B cell (primary cell): ENCODE results near the gene NGDN. TPM values are rescaled to one million over a fixed set of nuclear protein-coding genes. Genes with fewer than 3 reads are reported as not detected.

ENCODE experiments used
- ATAC-seq: fragments of 200-7000 bp; cut with Tn5 transposase; one replicate; pipeline ENCODE4 v1.10.0; 2021; ENCODE audit warnings: low read depth, mild to moderate bottlenecking, moderate number of reproducible peaks, moderate library complexity
- CTCF ChIA-PET: fragments of 350-600 bp; sonication (Branson Sonifier 250); formaldehyde crosslinking; loops from one replicate; lab custom pipeline; 2021; ENCODE audit warnings: antibody characterized with exemption, inconsistent platforms; lab: Charles Lee
- POLR2A ChIA-PET: fragments of 350-600 bp; sonication (Branson Sonifier 250); formaldehyde crosslinking; loops from one replicate; lab custom pipeline; 2021; ENCODE audit warnings: antibody characterized with exemption; lab: Charles Lee
- DNase-seq: peaks from one replicate; pipeline ENCODE4 v3.0.0; 2013
- H2AFZ ChIP-seq: 2 replicates; pipeline ENCODE4 v1.6.1; 2012; ENCODE audit warnings: mild to moderate bottlenecking, low read depth, low read length; ENCODE audit not compliant: insufficient read depth, poor library complexity, severe bottlenecking
- H3K27ac ChIP-seq, 2 donors: 1 replicate in 1 of 2; 2 replicates in 1 of 2; pipeline ENCODE4 v1.5.1; 2012 to 2013; ENCODE audit warnings: low read length in 2 of 2, mild to moderate bottlenecking in 2 of 2, moderate library complexity in 1 of 2
- H3K27me3 ChIP-seq, 4 experiments: fragments of 200-600 bp in 1 of 4; sonication (generic) in 1 of 4; replicated peaks in 1 of 4; 1 replicate in 2 of 4; 2 replicates in 2 of 4; pipeline versions ENCODE4 v1.6.1 to v1.7.0; 2013 to 2016; ENCODE audit warnings: low read length in 3 of 4, mild to moderate bottlenecking in 2 of 4, mixed read lengths in 1 of 4, moderate library complexity in 1 of 4; ENCODE audit not compliant: insufficient read depth in 4 of 4, control insufficient read depth in 3 of 4; ENCODE audit errors: control extremely low read depth in 1 of 4
- H3K36me3 ChIP-seq, 2 experiments: replicated peaks in 1 of 2; 1 replicate in 1 of 2; 2 replicates in 1 of 2; pipeline versions ENCODE4 v1.6.1 to v1.7.1; 2013; ENCODE audit warnings: low read length in 1 of 2; ENCODE audit not compliant: insufficient read depth in 2 of 2, control insufficient read depth in 1 of 2; ENCODE audit errors: control extremely low read depth in 1 of 2, extremely low read depth in 1 of 2
- H3K4me1 ChIP-seq, 2 donors: fragments of 200-600 bp in 1 of 2; sonication (generic) in 1 of 2; 1 replicate in 1 of 2; 2 replicates in 1 of 2; pipeline versions ENCODE4 v1.5.1 to v1.6.1; 2013 to 2017; ENCODE audit warnings: low read length in 2 of 2; ENCODE audit not compliant: control insufficient read depth in 2 of 2, insufficient read depth in 2 of 2
- H3K4me2 ChIP-seq: replicated peaks from 2 replicates; pipeline ENCODE3; 2012; ENCODE audit warnings: mild to moderate bottlenecking, low read depth, low read length; ENCODE audit not compliant: poor library complexity, severe bottlenecking
- H3K4me3 ChIP-seq, 5 experiments: fragments of 200-600 bp in 1 of 5; sonication (generic) in 1 of 5; 1 replicate in 3 of 5; 2 replicates in 2 of 5; pipeline versions ENCODE4 v1.5.1 to v1.7.0; 2011 to 2016; ENCODE audit warnings: low read length in 4 of 5, mild to moderate bottlenecking in 4 of 5, low read depth in 2 of 5, control low read depth in 1 of 5, moderate library complexity in 1 of 5; ENCODE audit not compliant: insufficient read depth in 1 of 5; ENCODE audit errors: control extremely low read depth in 1 of 5, extremely low read depth in 1 of 5
- H3K79me2 ChIP-seq: fragments of 200-600 bp; sonication (generic); one replicate; pipeline ENCODE4 v1.6.0; 2016; ENCODE audit warnings: low read length; ENCODE audit not compliant: control insufficient read depth, insufficient read depth
- H3K9ac ChIP-seq: fragments of 200-600 bp; sonication (generic); 2 replicates; pipeline ENCODE4 v1.6.1; 2017; ENCODE audit warnings: mild to moderate bottlenecking, low read length, moderate library complexity
- H3K9me3 ChIP-seq, 3 donors: one replicate each; pipeline versions ENCODE4 v1.6.1 to v1.7.1; 2013; ENCODE audit warnings: low read length in 2 of 3; ENCODE audit not compliant: control insufficient read depth in 2 of 3, insufficient read depth in 1 of 3; ENCODE audit errors: control extremely low read depth in 1 of 3
- H4K20me1 ChIP-seq: 2 replicates; pipeline ENCODE4 v1.6.0; 2012; ENCODE audit warnings: mild to moderate bottlenecking, low read length; ENCODE audit not compliant: insufficient read depth, control insufficient read depth, poor library complexity, severe bottlenecking
- H3K27ac Mint-ChIP-seq: one replicate; pipeline ENCODE4 v1.8.0; 2021; ENCODE audit warnings: mixed read lengths
- H3K27me3 Mint-ChIP-seq: one replicate; pipeline ENCODE4 v1.8.0; 2021; ENCODE audit warnings: mixed read lengths
- H3K4me1 Mint-ChIP-seq: one replicate; pipeline ENCODE4 v1.8.0; 2021; ENCODE audit warnings: mixed read lengths
- H3K4me3 Mint-ChIP-seq: one replicate; pipeline ENCODE4 v1.8.0; 2021; ENCODE audit warnings: mixed read lengths
- H3K9me3 Mint-ChIP-seq: one replicate; pipeline ENCODE4 v1.8.0; 2022; ENCODE audit warnings: mixed read lengths; ENCODE audit not compliant: insufficient read depth
- EZH2 ChIP-seq: IDR thresholded peaks from 2 replicates; pipeline ENCODE4 v1.6.1; 2012; ENCODE audit warnings: borderline replicate concordance, low read depth, mild to moderate bottlenecking, moderate library complexity, low read length; ENCODE audit not compliant: insufficient read depth, poor library complexity, severe bottlenecking
- WGBS: methylation state at CpG from one replicate; pipeline ENCODE4 v1.1.5; 2013; ENCODE audit warnings: missing lambda C conversion rate; ENCODE audit not compliant: insufficient coverage; 5-methylcytosine and 5-hydroxymethylcytosine counted together
- intact Hi-C: fragments of 100-400 bp; cut with micrococcal nuclease; formaldehyde crosslinking; loops from one replicate; pipeline ENCODE4 v1.10.0; 2022
- polyA plus RNA-seq: library from polyadenylated mRNA; depleted of rRNA; stranded (reverse); fragments of >200 nt; gene quantifications from 2 replicates; pipeline ENCODE4 v1.2.3, GENCODE V29; 2012
- total RNA-seq, 2 donors: library from RNA; stranded (reverse); fragments of 120-200 nt in 1 of 2; gene quantifications; 1 replicate in 1 of 2; 2 replicates in 1 of 2; pipeline versions ENCODE4 v1.2.3 to v1.2.4, GENCODE V29; 2013 to 2022
- TF ChIP-seq, protein P1 (sequence below): fragments of 200-600 bp; IDR thresholded peaks from one replicate; pipeline ENCODE4 v1.8.0; 2022; ENCODE audit warnings: antibody characterized with exemption, mild to moderate bottlenecking

Gene NGDN
- total and polyA plus RNA-seq, 2 donors (not counting 1 experiment from before 2014, with no cell fraction given) = 66.7 to 81.8 TPM

DNA sequence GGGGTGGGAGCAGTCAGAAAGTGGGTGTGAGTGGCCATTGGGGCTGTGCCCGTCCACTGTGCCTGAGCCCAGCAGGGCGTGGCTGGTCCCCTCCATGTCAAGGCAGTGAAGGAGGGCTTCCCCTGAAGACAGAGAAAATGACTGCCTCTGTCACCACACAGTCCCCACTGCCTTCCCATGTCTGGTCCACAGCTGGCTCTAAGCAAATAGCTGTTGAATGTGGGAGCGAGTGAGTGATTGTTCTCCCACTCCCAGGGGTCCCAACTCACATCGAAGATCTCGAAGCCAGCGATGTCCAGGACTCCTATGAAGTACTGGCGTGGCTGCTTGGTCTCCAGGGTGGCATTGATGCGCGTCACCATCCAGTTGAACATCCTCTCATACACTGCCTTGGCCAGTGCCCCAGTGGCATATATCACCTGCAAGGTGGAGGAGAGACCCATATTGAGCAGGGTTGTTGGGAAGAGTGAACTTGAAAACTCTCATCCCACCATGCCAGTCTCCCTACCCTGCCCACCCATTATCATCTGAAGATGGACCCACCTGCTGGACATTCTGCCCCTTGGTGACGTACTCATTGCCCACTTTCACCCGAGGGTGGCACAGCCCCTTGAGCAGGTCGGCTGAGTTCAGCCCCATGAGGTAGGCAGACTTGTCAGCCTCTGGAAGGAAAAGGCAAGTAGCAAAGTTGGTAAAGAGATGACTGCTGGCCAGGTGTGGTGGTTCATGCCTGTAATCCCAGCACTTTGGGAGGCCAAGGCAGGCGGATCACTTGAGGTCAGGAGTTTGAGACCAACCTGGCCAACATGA is 40.6 kb upstream of the NGDN start:
- DNase-seq (no peak), ATAC-seq (no peak)
- Mint-ChIP-seq H3K4me1 (no peaks in the 10 kb centered on the region), H3K9me3 (no peaks in the 10 kb centered on the region), H3K4me3 (no peak overlapping the region), H3K27ac (no peak overlapping the region), H3K27me3 (peaks cover 32% of the 10 kb centered on the region)
- no peak overlapping the region for H2AFZ ChIP-seq
- WGBS = 94% methylated on average over 5 of the region's 13 CpGs
- no peaks in the 10 kb centered on the region for H3K36me3 ChIP-seq
- H3K4me1 ChIP-seq = no peaks in the 10 kb centered on the region
- POLR2A ChIA-PET = no interaction called here
- no peaks in the 10 kb centered on the region for H3K79me2 ChIP-seq
- CTCF ChIA-PET = no interaction called here
- no peak overlapping the region for H3K4me2 ChIP-seq
- H3K27ac ChIP-seq = no peak overlapping the region
- H3K9me3 ChIP-seq = no peaks in the 10 kb centered on the region
- TF ChIP-seq, protein P1, sequence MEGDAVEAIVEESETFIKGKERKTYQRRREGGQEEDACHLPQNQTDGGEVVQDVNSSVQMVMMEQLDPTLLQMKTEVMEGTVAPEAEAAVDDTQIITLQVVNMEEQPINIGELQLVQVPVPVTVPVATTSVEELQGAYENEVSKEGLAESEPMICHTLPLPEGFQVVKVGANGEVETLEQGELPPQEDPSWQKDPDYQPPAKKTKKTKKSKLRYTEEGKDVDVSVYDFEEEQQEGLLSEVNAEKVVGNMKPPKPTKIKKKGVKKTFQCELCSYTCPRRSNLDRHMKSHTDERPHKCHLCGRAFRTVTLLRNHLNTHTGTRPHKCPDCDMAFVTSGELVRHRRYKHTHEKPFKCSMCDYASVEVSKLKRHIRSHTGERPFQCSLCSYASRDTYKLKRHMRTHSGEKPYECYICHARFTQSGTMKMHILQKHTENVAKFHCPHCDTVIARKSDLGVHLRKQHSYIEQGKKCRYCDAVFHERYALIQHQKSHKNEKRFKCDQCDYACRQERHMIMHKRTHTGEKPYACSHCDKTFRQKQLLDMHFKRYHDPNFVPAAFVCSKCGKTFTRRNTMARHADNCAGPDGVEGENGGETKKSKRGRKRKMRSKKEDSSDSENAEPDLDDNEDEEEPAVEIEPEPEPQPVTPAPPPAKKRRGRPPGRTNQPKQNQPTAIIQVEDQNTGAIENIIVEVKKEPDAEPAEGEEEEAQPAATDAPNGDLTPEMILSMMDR = no peak
- no peak for TF ChIP-seq EZH2
- H3K4me3 ChIP-seq = no peak overlapping the region
- intact Hi-C loops = no loop called here
- no peaks in the 10 kb centered on the region for H3K27me3 ChIP-seq
- H3K9ac ChIP-seq = no peak overlapping the region
- H4K20me1 ChIP-seq = no peaks in the 10 kb centered on the region

DNA sequence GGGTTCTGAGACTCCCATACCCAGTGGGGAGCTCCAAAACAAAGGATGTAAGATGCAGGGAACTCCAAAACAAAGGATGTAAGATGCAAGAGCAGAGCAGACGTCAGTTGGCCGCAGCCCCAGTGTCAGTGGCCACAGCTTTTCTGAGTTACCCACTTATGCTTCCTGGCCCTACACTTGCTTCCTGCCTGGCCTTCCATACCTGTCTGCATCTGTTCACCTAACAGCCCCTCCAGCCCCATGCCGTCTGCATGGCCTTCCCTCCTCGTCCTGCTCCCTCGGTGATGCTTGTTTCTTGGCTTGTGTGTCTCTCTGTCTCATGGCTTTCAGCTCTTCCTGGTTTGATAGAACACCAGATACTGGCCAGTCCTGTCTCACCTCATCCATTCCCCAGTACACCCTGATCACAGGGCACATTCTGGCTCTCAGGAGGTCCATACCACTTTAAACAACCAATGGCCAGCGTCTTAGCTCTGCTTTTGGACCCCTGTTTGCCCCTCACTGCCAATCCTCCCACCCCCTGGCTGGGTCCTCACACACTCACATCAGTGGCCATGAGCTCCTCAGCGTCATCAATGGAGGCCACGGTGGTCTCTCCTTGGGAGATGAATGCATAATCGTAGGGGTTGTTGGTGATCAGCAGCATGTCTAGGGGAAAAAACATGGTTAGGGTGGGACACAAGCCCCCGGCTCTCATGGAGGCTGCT is 39.3 kb upstream of the NGDN start:
- WGBS = 89% methylated on average over 8 of the region's 10 CpGs
- H3K9ac ChIP-seq = no peak overlapping the region
- DNase-seq (no peak), ATAC-seq (no peak)
- no peak overlapping the region for H3K27ac ChIP-seq
- no peak for TF ChIP-seq EZH2
- no peaks in the 10 kb centered on the region for H3K79me2 ChIP-seq
- H3K9me3 Mint-ChIP-seq = no peaks in the 10 kb centered on the region
- H3K27me3 Mint-ChIP-seq = peaks cover 33% of the 10 kb centered on the region
- no peaks in the 10 kb centered on the region for H3K9me3 ChIP-seq
- H3K4me1 ChIP-seq = no peaks in the 10 kb centered on the region
- intact Hi-C loops = no loop called here
- no peak overlapping the region for H3K27ac Mint-ChIP-seq
- H4K20me1 ChIP-seq = no peaks in the 10 kb centered on the region
- H3K36me3 ChIP-seq = no peaks in the 10 kb centered on the region
- H2AFZ ChIP-seq = no peak overlapping the region
- CTCF ChIA-PET = interaction anchor here (0.7 kb wide), 1 partner anchor 46 kb away, joined by 3 read pairs; no protein-coding TSS in a partner anchor
- peaks cover 0 to under 1% (median 0%) of the 10 kb centered on the region in 4 experiments for H3K27me3 ChIP-seq
- no peak overlapping the region for H3K4me3 Mint-ChIP-seq
- H3K4me1 Mint-ChIP-seq = no peaks in the 10 kb centered on the region
- no peak overlapping the region for H3K4me2 ChIP-seq
- H3K4me3 ChIP-seq = no peak overlapping the region
- POLR2A ChIA-PET = no interaction called here
